NCI-H748 (cell line): ENCODE data around the gene ACVR1B.

Source experiments
- DNase-seq: peaks from one replicate; lab custom pipeline; 2025; ENCODE audit not compliant: unreplicated experiment; lab: John Stamatoyannopoulos, UW

Gene ACVR1B

DNA sequence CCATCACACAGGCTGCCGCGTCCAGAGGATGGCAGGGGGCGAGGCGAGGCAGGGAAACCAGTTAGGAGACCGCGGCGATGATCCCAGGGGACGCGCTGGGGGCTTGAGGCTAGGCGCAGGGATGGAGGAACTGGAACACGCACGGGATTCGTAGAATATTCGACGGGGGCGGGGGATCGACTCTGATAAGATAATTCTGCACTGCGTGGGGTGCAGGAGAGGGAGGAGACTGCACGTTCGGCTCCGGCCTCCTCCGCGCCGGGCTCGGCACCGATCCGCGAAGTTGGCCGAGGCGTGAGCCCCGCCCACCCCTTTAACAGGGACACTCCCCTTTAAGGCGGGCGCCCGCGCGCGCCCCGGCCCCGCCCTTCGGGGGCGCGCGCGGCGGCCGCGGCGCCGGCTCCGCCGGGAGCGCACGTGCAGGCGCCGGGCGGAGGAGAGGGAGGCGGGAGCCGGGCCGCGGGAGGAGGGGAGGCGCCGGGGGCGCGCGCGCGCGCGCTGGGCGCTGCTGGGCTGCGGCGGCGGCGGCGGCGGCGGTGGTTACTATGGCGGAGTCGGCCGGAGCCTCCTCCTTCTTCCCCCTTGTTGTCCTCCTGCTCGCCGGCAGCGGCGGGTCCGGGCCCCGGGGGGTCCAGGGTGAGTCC is at the start of gene ACVR1B:
ACVR1B (plus strand) TSS at position 501 of the 644 bp plus-strand sequence; CDS start at position 546, 45 bp downstream.
- peak; percentile 94 for DNase-seq

DNA sequence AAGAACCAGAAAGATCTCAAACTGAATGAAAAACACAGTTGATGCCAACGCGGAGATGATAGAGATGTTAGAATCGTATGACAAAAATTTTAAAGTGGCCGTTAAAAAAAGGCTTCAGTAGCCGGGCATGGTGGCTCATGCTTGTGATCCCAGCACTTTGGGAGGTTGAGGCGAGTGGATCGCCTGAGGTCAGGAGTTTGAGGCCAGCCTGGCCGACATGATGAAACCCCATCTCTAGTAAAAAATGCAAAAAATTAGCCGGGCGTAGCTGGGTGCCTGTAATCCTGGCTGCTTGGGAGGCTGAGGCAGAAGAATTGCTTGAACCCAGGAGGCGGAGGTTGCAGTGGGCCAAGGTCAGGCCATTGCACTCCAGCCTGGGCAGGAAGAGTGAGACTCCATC is 49.6 kb upstream of the ACVR1B start:
- DNase-seq, result no peak

GRCh38 chr12:51904951-51905470 is 46.5 kb upstream of the ACVR1B start:
- no peak for DNase-seq

GRCh38 chr12:51905471-51906429 is 45.7 kb upstream of the ACVR1B start:
- DNase-seq, result peak; percentile 26

DNA sequence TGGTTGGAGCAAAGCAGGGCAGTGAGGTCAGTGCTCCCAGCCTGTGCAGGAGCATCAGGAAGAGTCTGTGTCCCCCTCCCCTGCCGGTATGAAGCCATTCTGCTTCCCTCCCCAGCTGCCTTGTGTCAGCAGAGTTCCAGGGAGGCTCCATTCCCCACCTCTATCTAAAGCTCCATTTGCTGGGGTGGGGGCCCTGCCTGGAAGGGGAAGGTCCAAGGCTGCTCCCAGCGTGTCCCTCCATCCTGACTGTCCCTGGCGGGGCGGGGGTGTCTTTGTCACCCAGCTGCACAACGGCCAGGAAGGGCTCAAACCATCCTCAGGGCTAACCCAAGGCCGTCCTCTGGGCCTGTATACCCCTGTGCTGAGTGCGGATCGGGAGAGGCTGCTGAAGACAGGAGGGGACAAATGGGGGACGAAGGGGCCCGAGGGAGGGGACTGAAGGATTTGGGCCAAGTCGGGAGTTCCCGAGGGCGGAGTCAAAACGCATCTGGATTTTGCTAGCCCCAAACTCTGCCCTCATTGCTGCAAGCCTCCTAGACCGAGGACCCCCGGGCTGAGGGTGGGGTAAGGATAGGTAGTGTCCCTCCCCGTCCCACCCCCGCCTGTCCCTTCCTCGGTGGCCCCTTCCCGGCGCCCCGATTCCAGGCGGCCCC is 44.9 kb upstream of the ACVR1B start:
- no peak for DNase-seq

GRCh38 chr12:51907083-51907855 is 44.2 kb upstream of the ACVR1B start, which contains the start of gene ACVRL1:
Gene ACVRL1 (plus strand): TSS chr12:51907504. CDS start chr12:51912475, 4,971 bp downstream.
- no peak for DNase-seq

DNA sequence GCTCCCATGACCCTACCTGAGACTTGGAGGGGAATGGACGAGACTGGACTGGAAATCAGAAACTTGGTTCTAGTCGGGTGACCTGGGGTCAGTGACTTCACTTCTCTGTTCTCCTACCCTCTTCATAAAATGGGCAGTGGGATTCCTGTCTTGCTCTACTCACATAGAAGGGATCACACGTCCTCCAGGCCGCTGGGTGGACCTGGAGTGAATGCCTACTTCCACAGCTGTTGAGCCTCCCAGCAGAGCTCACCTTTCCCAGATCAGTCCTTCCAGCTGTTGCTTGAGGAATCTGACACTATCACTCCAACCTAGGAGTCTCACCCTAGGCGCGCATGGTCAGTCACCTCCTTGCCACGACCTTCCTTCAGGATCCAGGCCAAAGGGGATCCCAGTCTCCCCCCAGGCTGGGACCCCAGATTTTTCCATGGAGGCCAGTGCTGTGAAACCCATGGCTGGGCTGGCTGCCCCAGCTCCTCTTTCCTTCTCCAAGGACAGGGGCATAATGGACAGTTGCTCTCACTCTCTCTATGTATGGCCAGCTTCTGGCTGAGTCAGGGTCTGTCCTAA is 43.6 kb upstream of the ACVR1B start:
- no peak for DNase-seq

DNA sequence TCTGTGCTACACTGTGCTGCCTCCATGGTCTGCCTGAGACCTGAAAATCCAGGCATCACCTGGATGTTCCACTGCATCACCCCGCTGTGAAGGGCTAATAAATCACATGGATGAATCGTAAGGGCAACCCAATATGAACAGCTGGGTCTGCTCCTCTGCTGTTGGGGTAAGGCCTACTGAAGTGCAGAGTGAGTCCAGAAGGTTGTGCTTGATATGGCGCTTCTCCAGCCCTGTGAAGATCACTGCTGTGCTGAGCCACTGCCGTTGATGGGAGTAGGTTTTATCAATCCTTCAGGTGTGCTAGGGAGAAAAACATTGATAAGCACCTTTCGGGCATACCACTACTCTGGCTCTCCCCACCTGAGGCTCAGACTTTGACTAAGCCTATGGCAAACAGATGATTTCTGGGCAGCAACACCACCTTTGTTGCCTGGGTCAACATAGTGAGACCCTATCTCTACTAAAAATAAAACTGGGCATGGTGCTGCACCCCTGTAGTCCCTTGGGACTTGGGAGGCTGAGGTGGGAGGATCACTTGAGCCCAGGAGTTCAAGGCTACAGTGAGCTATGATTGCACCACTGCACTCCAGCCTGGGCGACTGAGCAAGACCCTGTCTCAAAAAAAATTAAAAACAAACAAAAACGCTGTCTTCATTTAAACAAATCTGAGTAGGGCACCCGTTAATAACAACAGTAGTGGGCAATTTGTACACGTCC is 42.5 kb upstream of the ACVR1B start:
- no peak for DNase-seq

DNA sequence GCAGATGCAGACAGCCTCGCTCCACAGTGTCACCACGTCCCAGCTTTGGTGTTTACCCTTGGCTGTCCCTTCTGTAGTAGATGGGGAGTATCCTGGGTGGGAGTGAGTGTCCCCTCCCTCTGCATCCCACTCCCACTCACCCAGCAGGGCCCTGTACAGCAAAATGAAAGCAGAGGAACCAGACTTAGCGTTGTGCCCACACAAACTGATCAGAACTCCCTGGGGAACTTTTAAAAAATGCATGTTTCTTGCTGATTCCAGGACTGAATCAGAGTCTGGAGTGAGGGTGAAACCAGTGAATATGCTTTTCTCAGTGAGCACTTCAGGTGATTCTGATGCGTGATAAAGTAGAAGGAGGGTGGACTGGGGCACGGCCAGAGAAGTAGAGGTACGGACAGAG is 41.3 kb upstream of the ACVR1B start:
- no peak for DNase-seq

DNA sequence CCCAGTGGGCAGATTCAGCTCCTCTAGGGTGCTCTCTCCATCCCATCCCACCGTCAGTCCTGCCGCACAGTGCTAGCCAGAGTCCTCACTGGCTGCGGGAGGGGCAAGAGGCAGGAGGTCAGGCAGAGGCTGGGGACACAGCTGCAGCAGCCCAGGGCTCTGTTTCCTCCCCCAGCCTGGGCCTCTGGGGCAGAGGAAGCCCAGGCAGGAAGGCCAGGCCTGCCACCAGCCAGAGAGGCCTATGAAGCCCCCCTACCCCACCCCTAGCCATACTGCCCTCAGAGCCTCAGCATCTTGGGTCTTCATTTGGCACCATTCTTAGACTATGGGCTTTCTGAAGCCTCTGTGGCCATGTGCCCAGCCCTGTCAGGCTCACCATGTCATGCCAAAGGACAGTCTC is 40.8 kb upstream of the ACVR1B start:
- no peak for DNase-seq

- no peak for DNase-seq
Observed at GRCh38 chr12:51911307-51911706, 40.2 kb upstream of the ACVR1B start.

DNA sequence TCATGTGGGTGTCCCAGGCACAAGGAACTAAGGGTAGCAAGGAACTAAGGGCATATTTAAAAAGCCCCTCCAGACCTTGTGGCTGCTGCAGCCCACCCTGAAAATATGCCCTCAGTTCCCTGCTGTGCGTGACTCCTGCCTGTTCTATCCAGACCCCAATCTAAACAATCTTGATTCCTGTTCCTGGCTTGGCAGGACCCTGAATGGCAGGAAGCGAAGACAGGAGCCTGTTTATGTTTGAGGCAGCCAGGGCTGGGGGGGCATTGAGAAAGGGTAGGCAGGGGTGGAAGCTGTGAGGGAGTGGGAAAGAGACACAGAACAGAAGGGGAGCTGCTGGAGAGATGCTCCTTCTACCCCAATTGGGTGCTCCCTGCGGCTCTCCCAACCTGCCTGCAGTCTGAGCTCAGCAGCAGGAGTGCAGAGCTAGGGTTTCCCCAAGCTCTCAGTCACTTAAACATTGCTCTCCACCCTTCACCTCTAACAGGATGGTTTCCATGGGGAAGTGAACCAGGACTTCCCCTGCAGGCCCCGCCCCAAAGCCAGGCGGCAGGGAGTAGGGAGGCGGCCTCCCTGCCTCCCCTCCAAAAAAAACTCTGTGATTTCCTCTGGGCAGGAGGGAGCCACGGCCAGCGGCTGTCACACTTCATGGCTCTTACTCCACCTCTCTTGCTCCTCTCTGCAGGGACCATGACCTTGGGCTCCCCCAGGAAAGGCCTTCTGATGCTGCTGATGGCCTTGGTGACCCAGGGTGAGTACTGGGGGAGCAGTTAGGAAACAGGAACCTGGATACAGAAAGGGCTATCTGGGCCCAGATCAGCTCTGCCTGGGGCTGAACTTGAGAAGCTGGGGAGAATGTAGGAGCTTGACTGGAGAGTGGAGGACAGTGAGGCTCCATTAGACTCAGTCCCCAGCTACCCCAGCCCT is 39.4 kb upstream of the ACVR1B start:
- peak; percentile 17 for DNase-seq

- no peak for DNase-seq
Observed at GRCh38 chr12:51913071-51914033, 38.1 kb upstream of the ACVR1B start.

DNA sequence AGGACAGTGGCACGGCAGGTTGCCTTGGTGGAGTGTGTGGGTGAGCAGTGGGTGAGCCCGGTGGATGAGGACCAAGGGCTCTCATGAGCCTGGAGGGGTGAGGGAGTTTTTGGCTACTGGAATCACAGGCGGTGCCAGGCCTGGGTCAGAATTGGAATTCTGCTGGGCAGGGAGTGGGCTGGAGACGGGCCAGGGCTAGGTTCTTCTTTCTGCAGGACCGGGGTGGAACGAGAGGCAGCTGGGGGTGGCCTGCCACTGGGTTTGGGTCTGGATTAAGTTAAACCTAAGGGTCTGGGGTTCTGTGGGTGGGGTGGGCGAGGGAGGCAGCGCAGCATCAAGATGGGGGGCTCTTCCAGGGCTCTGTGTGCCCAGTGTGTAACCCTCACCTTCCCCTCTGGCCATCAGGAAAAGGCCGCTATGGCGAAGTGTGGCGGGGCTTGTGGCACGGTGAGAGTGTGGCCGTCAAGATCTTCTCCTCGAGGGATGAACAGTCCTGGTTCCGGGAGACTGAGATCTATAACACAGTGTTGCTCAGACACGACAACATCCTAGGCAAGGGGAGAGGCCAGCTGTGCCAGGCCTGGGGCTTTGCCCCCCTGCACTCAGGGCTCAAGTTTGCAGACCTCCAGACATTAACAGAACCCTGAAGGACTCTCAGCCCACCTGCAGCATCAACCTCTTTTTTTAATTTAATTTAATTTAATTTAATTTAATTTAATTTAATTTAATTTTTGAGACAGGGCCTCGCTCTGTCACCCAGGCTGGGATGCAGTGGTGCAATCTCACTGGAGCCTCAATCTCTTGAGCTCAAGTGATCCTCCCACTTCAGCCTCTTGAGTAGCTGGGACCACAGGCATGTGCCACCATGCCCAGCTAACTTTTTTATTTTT is 37.2 kb upstream of the ACVR1B start:
- no peak for DNase-seq

GRCh38 chr12:51915003-51915625 is 36.4 kb upstream of the ACVR1B start:
- DNase-seq, result peak; percentile 9

DNA sequence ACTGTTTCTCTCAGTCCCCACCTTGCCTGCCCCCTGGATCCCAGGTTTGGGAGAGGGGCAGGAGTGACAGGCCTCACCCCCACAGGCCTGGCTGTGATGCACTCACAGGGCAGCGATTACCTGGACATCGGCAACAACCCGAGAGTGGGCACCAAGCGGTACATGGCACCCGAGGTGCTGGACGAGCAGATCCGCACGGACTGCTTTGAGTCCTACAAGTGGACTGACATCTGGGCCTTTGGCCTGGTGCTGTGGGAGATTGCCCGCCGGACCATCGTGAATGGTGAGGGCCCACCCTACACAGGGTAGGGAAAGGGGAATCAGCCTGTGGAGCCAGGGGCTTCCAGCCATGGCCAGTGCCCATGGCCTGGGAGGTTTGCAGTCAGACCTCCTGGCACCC is 35.5 kb upstream of the ACVR1B start:
- no peak for DNase-seq
